HepG2 (cell line): ENCODE results near the gene KMT2D.

ENCODE experiments used
- GPN1 ChIP-seq: sonication (generic); formaldehyde crosslinking; IDR thresholded peaks from 2 replicates; pipeline ENCODE4 v1.5.1; 2020; ENCODE audit warnings: missing genetic modification reagents, borderline replicate concordance
- PHF21A ChIP-seq: sonication (generic); formaldehyde crosslinking; IDR thresholded peaks from 2 replicates; pipeline ENCODE4 v1.5.0; 2020; ENCODE audit warnings: mild to moderate bottlenecking, missing genetic modification reagents
- POLR2A ChIP-seq, 2 experiments: IDR thresholded peaks; 2 replicates each; pipeline ENCODE4 v1.6.1; 2011; ENCODE audit warnings: low read depth in 2 of 2, low read length in 2 of 2, mild to moderate bottlenecking in 1 of 2, moderate library complexity in 1 of 2; ENCODE audit not compliant: insufficient read depth in 1 of 2
- SP1 ChIP-seq, 2 experiments: fragments of 450-650 bp in 1 of 2; sonication (generic) in 1 of 2; formaldehyde crosslinking in 1 of 2; IDR thresholded peaks; 2 replicates each; pipeline versions ENCODE4 v1.4.0 to v1.6.1; 2016 to 2020; ENCODE audit warnings: missing genetic modification reagents in 1 of 2
- ZFX ChIP-seq: sonication (generic); formaldehyde crosslinking; IDR thresholded peaks from 2 replicates; pipeline ENCODE4 v1.4.0; 2020; ENCODE audit warnings: mild to moderate bottlenecking, low read depth, missing genetic modification reagents, moderate library complexity
- ZNF501 ChIP-seq: sonication (generic); formaldehyde crosslinking; IDR thresholded peaks from 2 replicates; pipeline ENCODE4 v1.5.1; 2020; ENCODE audit warnings: mild to moderate bottlenecking, moderate library complexity, missing genetic modification reagents
- ZNF572 ChIP-seq: sonication (generic); formaldehyde crosslinking; IDR thresholded peaks from 2 replicates; pipeline ENCODE4 v1.5.1; 2020; ENCODE audit warnings: mild to moderate bottlenecking, missing genetic modification reagents
- TF ChIP-seq, protein P1 (sequence below): sonication (generic); formaldehyde crosslinking; IDR thresholded peaks from 2 replicates; pipeline ENCODE4 v1.4.0; 2020; ENCODE audit warnings: mild to moderate bottlenecking, missing genetic modification reagents
- TF ChIP-seq, protein P2 (sequence below): IDR thresholded peaks from 2 replicates; pipeline ENCODE4 v1.6.1; 2016; ENCODE audit warnings: missing compliant biosample characterization, missing genetic modification reagents, borderline replicate concordance
- TF ChIP-seq, protein P3 (sequence below): sonication (generic); formaldehyde crosslinking; IDR thresholded peaks from 2 replicates; pipeline ENCODE4 v1.4.0; 2020; ENCODE audit warnings: missing genetic modification reagents

DNA sequence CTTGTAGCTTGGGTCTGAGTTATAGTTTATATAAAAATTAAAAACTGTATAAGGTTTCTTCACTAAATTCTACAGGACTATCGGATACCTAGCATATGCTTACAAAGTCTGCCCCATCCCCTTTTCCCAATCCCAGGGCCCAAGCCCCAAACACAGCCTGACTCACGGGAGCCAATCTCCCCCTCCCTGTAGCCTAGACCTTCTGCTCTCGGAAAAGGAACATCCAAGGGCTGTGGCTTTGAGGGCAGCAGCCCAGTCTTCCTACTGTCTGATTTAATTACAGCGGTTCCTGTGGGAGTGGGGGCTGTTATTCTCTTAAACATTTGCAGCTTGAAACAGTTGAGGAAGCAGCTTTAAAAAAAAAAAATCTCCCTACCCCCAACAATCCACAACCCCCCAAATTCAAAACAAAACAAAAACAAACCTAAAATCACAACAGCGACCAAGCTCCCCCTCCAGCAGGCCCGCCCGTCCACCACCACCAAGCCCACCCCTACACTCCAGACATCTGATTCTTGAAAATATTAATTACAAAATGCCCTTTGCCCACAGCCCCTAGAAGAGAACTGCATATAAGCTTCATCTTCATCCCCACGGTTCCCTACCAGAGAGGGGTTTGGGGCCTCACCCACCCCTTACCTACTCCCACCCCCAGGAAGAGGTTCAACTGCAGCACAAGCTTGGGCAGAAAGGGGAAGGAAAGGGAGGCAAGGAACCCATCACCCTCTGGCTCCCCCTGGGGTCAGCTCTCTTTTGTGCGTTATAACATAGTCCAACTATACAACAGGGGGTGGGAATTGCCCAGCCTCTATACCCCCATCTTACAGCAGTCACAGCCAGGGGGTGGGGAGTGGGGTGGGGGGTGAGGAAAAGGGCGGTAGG is 40.9 kb downstream of the KMT2D start:
- no peak for TF ChIP-seq ZNF572 (CRISPR knock-in tag)
- no peak for TF ChIP-seq POLR2A (IDR thresholded peaks at IDR 0.05; ENCODE audit: insufficient read depth in 1 of 2, low read depth in 2 of 2, low read length in 2 of 2)
- TF ChIP-seq PHF21A, result no peak
- no peak for TF ChIP-seq ZNF501
- no peak for TF ChIP-seq GPN1 (CRISPR knock-in tag)
- TF ChIP-seq, protein P1, sequence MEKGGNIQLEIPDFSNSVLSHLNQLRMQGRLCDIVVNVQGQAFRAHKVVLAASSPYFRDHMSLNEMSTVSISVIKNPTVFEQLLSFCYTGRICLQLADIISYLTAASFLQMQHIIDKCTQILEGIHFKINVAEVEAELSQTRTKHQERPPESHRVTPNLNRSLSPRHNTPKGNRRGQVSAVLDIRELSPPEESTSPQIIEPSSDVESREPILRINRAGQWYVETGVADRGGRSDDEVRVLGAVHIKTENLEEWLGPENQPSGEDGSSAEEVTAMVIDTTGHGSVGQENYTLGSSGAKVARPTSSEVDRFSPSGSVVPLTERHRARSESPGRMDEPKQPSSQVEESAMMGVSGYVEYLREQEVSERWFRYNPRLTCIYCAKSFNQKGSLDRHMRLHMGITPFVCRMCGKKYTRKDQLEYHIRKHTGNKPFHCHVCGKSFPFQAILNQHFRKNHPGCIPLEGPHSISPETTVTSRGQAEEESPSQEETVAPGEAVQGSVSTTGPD, result no peak
- TF ChIP-seq ZFX (CRISPR knock-in tag), result no peak
- TF ChIP-seq, protein P2, sequence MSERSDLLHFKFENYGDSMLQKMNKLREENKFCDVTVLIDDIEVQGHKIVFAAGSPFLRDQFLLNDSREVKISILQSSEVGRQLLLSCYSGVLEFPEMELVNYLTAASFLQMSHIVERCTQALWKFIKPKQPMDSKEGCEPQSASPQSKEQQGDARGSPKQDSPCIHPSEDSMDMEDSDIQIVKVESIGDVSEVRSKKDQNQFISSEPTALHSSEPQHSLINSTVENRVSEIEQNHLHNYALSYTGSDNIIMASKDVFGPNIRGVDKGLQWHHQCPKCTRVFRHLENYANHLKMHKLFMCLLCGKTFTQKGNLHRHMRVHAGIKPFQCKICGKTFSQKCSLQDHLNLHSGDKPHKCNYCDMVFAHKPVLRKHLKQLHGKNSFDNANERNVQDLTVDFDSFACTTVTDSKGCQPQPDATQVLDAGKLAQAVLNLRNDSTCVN (CRISPR knock-in tag), result no peak
- no peak for TF ChIP-seq SP1 (IDR thresholded peaks at IDR 0.05)
- no peak for TF ChIP-seq SP1 (CRISPR knock-in tag; IDR thresholded peaks at IDR 0.05)
- TF ChIP-seq, protein P3, sequence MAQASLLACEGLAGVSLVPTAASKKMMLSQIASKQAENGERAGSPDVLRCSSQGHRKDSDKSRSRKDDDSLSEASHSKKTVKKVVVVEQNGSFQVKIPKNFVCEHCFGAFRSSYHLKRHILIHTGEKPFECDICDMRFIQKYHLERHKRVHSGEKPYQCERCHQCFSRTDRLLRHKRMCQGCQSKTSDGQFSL (CRISPR knock-in tag), result no peak
